Mucosa of rectum (tissue), 2 donors: ENCODE measurements around the gene PRKAR1B.
A peak's percentile ranks its signal among the peaks of the same experiment; 100 is the strongest.

Experiments
- H3K27ac ChIP-seq, 2 donors: one replicate each; pipeline ENCODE4 v1.7.0; 2013; ENCODE audit warnings: inconsistent platforms in 2 of 2, low read depth in 2 of 2, low read length in 2 of 2
- H3K27me3 ChIP-seq, 2 donors: one replicate each; pipeline ENCODE4 v1.7.0; 2013; ENCODE audit warnings: low read length in 2 of 2; ENCODE audit not compliant: control insufficient read depth in 2 of 2, insufficient read depth in 2 of 2
- H3K36me3 ChIP-seq, 2 donors: one replicate each; pipeline ENCODE4 v1.7.0; 2013; ENCODE audit warnings: low read length in 2 of 2; ENCODE audit not compliant: control insufficient read depth in 2 of 2, insufficient read depth in 2 of 2
- H3K4me1 ChIP-seq, 2 donors: one replicate each; pipeline ENCODE4 v1.7.0; 2013; ENCODE audit warnings: low read length in 2 of 2, mild to moderate bottlenecking in 1 of 2; ENCODE audit not compliant: control insufficient read depth in 2 of 2, insufficient read depth in 2 of 2
- H3K4me3 ChIP-seq, 2 donors: one replicate each; pipeline ENCODE4 v1.7.0; 2013; ENCODE audit warnings: low read length in 2 of 2
- H3K9ac ChIP-seq, 2 donors: one replicate each; pipeline ENCODE4 v1.7.0; 2013; ENCODE audit warnings: low read length in 2 of 2, low read depth in 1 of 2, mild to moderate bottlenecking in 1 of 2
- H3K9me3 ChIP-seq, 2 donors: one replicate each; pipeline ENCODE4 v1.7.0; 2013; ENCODE audit warnings: low read length in 2 of 2; ENCODE audit not compliant: control insufficient read depth in 2 of 2
- donor health status: healthy.
- donor health status: Normal muscosa, but diverticular disease.

PRKAR1B gene

GRCh38 chr7:589781-590575 lies 137.1 kb downstream of the PRKAR1B start:
- no peaks in the 10 kb centered on the region for H3K9me3 ChIP-seq
- no peaks in the 10 kb centered on the region for H3K4me1 ChIP-seq
- H3K9ac ChIP-seq = no peak overlapping the region
- H3K27ac ChIP-seq = no peak overlapping the region
- H3K36me3 ChIP-seq = no peaks in the 10 kb centered on the region
- no peaks in the 10 kb centered on the region for H3K27me3 ChIP-seq
- no peak overlapping the region for H3K4me3 ChIP-seq

GRCh38 chr7:587767-588166 lies 139.3 kb downstream of the PRKAR1B start:
- Histone ChIP-seq H3K9ac (no peak overlapping the region), H3K9me3 (no peaks in the 10 kb centered on the region), H3K4me3 (no peak overlapping the region), H3K27me3 (no peaks in the 10 kb centered on the region), H3K27ac (no peak overlapping the region), H3K36me3 (peaks cover 5 to 10% of the 10 kb centered on the region in 2 donors), H3K4me1 (no peaks in the 10 kb centered on the region)

GRCh38 chr7:586494-586893 lies 140.6 kb downstream of the PRKAR1B start:
- H3K27me3 ChIP-seq = no peaks in the 10 kb centered on the region
- no peak overlapping the region for H3K9ac ChIP-seq
- H3K9me3 ChIP-seq = no peaks in the 10 kb centered on the region
- peaks cover 5 to 10% of the 10 kb centered on the region in 2 donors for H3K36me3 ChIP-seq
- H3K4me3 ChIP-seq = no peak overlapping the region
- H3K27ac ChIP-seq = no peak overlapping the region
- no peaks in the 10 kb centered on the region for H3K4me1 ChIP-seq

GRCh38 chr7:585873-586272 lies 141.2 kb downstream of the PRKAR1B start:
- Histone ChIP-seq H3K27ac (no peak overlapping the region), H3K36me3 (peaks cover 5 to 10% of the 10 kb centered on the region in 2 donors), H3K4me1 (no peaks in the 10 kb centered on the region)

GRCh38 chr7:585229-585711 lies 141.8 kb downstream of the PRKAR1B start:
- no peaks in the 10 kb centered on the region for H3K27me3 ChIP-seq
- H3K9me3 ChIP-seq = no peaks in the 10 kb centered on the region

More at GRCh38 chr7:585873-586272, 141.2 kb downstream of the PRKAR1B start:
- Histone ChIP-seq H3K27me3 (no peaks in the 10 kb centered on the region), H3K9me3 (no peaks in the 10 kb centered on the region), H3K9ac (no peak overlapping the region), H3K4me3 (no peak overlapping the region)

GRCh38 chr7:584820-585219 lies 142.3 kb downstream of the PRKAR1B start:
- Histone ChIP-seq H3K27me3 (no peaks in the 10 kb centered on the region), H3K36me3 (peaks cover 5 to 10% of the 10 kb centered on the region in 2 donors), H3K4me1 (no peaks in the 10 kb centered on the region), H3K27ac (no peak overlapping the region), H3K9me3 (no peaks in the 10 kb centered on the region), H3K4me3 (no peak overlapping the region), H3K9ac (no peak overlapping the region)

More at GRCh38 chr7:585229-585711, 141.8 kb downstream of the PRKAR1B start:
- Histone ChIP-seq H3K36me3 (peaks cover 5 to 10% of the 10 kb centered on the region in 2 donors), H3K27ac (no peak overlapping the region), H3K9ac (no peak overlapping the region), H3K4me1 (no peaks in the 10 kb centered on the region), H3K4me3 (no peak overlapping the region)

GRCh38 chr7:584122-584465 lies 143.0 kb downstream of the PRKAR1B start:
- Histone ChIP-seq H3K27me3 (no peaks in the 10 kb centered on the region), H3K9me3 (no peaks in the 10 kb centered on the region), H3K4me1 (no peaks in the 10 kb centered on the region), H3K9ac (no peak overlapping the region), H3K27ac (no peak overlapping the region), H3K4me3 (peak overlapping the region in 1 of 2 donors; percentile 61), H3K36me3 (peaks cover 6 to 10% of the 10 kb centered on the region in 2 donors)

- H3K4me3 ChIP-seq = peak overlapping the region in 1 of 2 donors; percentile 61
- H3K4me1 ChIP-seq = no peaks in the 10 kb centered on the region
- no peaks in the 10 kb centered on the region for H3K9me3 ChIP-seq
- H3K27ac ChIP-seq = no peak overlapping the region
- H3K9ac ChIP-seq = no peak overlapping the region
- H3K27me3 ChIP-seq = no peaks in the 10 kb centered on the region
- H3K36me3 ChIP-seq = peaks cover 8 to 10% of the 10 kb centered on the region in 2 donors
These were observed 143.5 kb downstream of the PRKAR1B start for GRCh38 chr7:583410-584121.

GRCh38 chr7:582931-583330 lies 144.2 kb downstream of the PRKAR1B start:
- H3K36me3 ChIP-seq = peaks cover 8 to 10% of the 10 kb centered on the region in 2 donors
- no peaks in the 10 kb centered on the region for H3K27me3 ChIP-seq
- no peaks in the 10 kb centered on the region for H3K9me3 ChIP-seq
- no peaks in the 10 kb centered on the region for H3K4me1 ChIP-seq
- no peak overlapping the region for H3K9ac ChIP-seq
- peak overlapping the region in 1 of 2 donors; percentile 61 for H3K4me3 ChIP-seq
- H3K27ac ChIP-seq = no peak overlapping the region
